Progenitor cell of endocrine pancreas (in vitro differentiated cells): ENCODE measurements around the gene SLC18A3. TPM values are rescaled to one million over a fixed set of nuclear protein-coding genes. Genes with fewer than 3 reads are reported as not detected.

ENCODE experiments used
- DNase-seq: peaks from one replicate; pipeline ENCODE4 v3.0.0; 2021; ENCODE audit warnings: low spot score; ENCODE audit not compliant: unreplicated experiment
- H3K27ac Mint-ChIP-seq: 2 replicates; pipeline ENCODE4 v1.8.0; 2021; ENCODE audit warnings: mild to moderate bottlenecking, moderate library complexity, mixed read lengths
- H3K27me3 Mint-ChIP-seq: 2 replicates; pipeline ENCODE4 v1.8.0; 2021; ENCODE audit warnings: mixed read lengths
- H3K36me3 Mint-ChIP-seq: 2 replicates; pipeline ENCODE4 v1.8.0; 2022; ENCODE audit warnings: mixed read lengths; ENCODE audit not compliant: insufficient read depth
- H3K4me1 Mint-ChIP-seq: 2 replicates; pipeline ENCODE4 v1.8.0; 2021; ENCODE audit warnings: low read depth, mixed read lengths
- H3K4me3 Mint-ChIP-seq: 2 replicates; pipeline ENCODE4 v1.8.0; 2021; ENCODE audit warnings: low read depth, mild to moderate bottlenecking, moderate library complexity, mixed read lengths
- H3K9me3 Mint-ChIP-seq: 2 replicates; pipeline ENCODE4 v1.8.0; 2021; ENCODE audit warnings: low read depth, mixed read lengths
- CTCF ChIP-seq: fragments of 200-600 bp; sonication (generic); IDR thresholded peaks from one replicate; pipeline ENCODE4 v1.5.0; 2021; ENCODE audit warnings: antibody characterized with exemption, mild to moderate bottlenecking; ENCODE audit not compliant: unreplicated experiment
- total RNA-seq: library from RNA; stranded (reverse); gene quantifications from 2 replicates; pipeline ENCODE4 v1.2.1, GENCODE V29; 2021

SLC18A3 gene
- total RNA-seq, 1 donor from 2014 or later = not detected

DNA sequence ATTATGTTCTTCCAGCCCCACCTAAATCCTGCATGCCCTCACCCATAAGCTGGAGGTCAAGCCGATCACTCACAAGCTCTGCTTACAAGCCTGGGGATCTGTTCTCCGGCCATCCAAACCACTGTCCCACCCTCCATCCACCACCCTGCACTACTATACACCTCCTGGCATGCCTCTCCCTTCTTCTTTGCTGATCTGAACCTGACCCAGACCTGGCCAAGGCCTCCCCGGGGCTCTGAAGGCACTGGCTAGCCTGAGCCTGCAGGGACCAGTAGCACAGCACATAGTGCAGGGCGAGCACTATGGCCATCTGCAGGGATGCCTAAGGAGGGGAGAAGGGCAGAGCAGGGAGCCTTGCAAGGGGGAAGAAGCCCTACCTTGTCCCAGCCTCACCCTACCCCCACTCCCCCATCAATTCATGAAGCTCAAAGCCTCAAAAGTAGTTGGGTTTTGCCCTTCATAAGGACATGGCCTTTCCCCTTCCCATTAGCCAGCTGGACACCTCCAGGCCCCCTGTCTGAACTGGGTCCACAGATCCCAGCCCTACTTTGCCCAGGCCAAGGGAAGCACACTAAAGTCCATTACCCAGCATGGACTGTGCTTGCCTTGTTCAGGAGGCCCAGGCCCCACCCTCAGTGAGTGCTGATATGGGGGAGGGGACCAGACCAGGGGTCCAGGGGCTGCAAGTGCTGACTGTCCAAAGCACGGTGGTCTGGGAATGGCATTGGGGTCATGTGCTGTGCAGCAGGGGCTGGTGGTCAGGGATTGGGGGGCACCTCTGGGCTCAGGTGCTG is 33.3 kb downstream of the SLC18A3 start:
- H3K36me3 Mint-ChIP-seq = no peaks in the 10 kb centered on the region
- no peak for DNase-seq
- H3K4me3 Mint-ChIP-seq = no peak overlapping the region
- H3K27me3 Mint-ChIP-seq = peaks cover 48% of the 10 kb centered on the region
- no peak for TF ChIP-seq CTCF
- H3K27ac Mint-ChIP-seq = no peak overlapping the region
- no peaks in the 10 kb centered on the region for H3K4me1 Mint-ChIP-seq
- H3K9me3 Mint-ChIP-seq = no peaks in the 10 kb centered on the region

GRCh38 chr10:49644035-49644646 is 34.0 kb downstream of the SLC18A3 start:
- no peak for DNase-seq
- Mint-ChIP-seq H3K4me1 (no peaks in the 10 kb centered on the region), H3K4me3 (no peak overlapping the region), H3K27ac (no peak overlapping the region), H3K36me3 (no peaks in the 10 kb centered on the region), H3K27me3 (peaks cover 53% of the 10 kb centered on the region), H3K9me3 (no peaks in the 10 kb centered on the region)
- no peak for TF ChIP-seq CTCF

- Mint-ChIP-seq H3K27ac (no peak overlapping the region), H3K27me3 (peaks cover 56% of the 10 kb centered on the region), H3K36me3 (no peaks in the 10 kb centered on the region), H3K4me1 (no peaks in the 10 kb centered on the region), H3K4me3 (no peak overlapping the region), H3K9me3 (no peaks in the 10 kb centered on the region)
- DNase-seq = no peak
- no peak for TF ChIP-seq CTCF
Observed at GRCh38 chr10:49645417-49645816, 35.3 kb downstream of the SLC18A3 start.

GRCh38 chr10:49645871-49646870 is 36.1 kb downstream of the SLC18A3 start:
- Mint-ChIP-seq H3K4me3 (no peak overlapping the region), H3K27me3 (peaks cover 56% of the 10 kb centered on the region)
- no peak for TF ChIP-seq CTCF

GRCh38 chr10:49647554-49647953 is 37.4 kb downstream of the SLC18A3 start:
- H3K4me3 Mint-ChIP-seq = no peak overlapping the region
- no peaks in the 10 kb centered on the region for H3K9me3 Mint-ChIP-seq
- H3K4me1 Mint-ChIP-seq = peaks cover under 1% of the 10 kb centered on the region
- no peaks in the 10 kb centered on the region for H3K36me3 Mint-ChIP-seq
- no peak for DNase-seq
- H3K27ac Mint-ChIP-seq = no peak overlapping the region
- H3K27me3 Mint-ChIP-seq = peaks cover 58% of the 10 kb centered on the region
- no peak for TF ChIP-seq CTCF

More at GRCh38 chr10:49645871-49646870, 36.1 kb downstream of the SLC18A3 start:
- no peak for DNase-seq
- Mint-ChIP-seq H3K9me3 (no peaks in the 10 kb centered on the region), H3K4me1 (no peaks in the 10 kb centered on the region), H3K36me3 (no peaks in the 10 kb centered on the region), H3K27ac (no peak overlapping the region)
